Peyer's patch (tissue), 4 donors: ENCODE results near the gene ATRN. TPM values are rescaled to one million over a fixed set of nuclear protein-coding genes. Genes with fewer than 3 reads are reported as not detected.
A peak's percentile ranks its signal among the peaks of the same experiment; 100 is the strongest.

ENCODE experiments used
- DNase-seq, 3 donors: peaks; one replicate each; pipeline ENCODE4 v3.0.0-alpha.2; 2017 to 2019
- H3K27ac ChIP-seq, 4 donors: fragments of 200-600 bp; sonication (generic); one replicate each; pipeline ENCODE4 v1.5.1; 2016 to 2019
- H3K27me3 ChIP-seq, 2 donors: fragments of 200-600 bp; sonication (generic); one replicate each; pipeline ENCODE4 v1.5.1; 2019
- H3K36me3 ChIP-seq, 3 donors: fragments of 200-600 bp; sonication (generic); one replicate each; pipeline ENCODE4 v1.5.1; 2016 to 2019
- H3K4me1 ChIP-seq, 4 donors: fragments of 200-600 bp; sonication (generic); one replicate each; pipeline ENCODE4 v1.5.1; 2016 to 2019
- H3K4me3 ChIP-seq, 4 donors: fragments of 200-600 bp; sonication (generic); 1 replicate in 3 of 4; 2 replicates in 1 of 4; pipeline ENCODE4 v1.5.1; 2016 to 2019; ENCODE audit warnings: mild to moderate bottlenecking in 1 of 4
- H3K9me3 ChIP-seq, 4 donors: fragments of 200-600 bp; sonication (generic); one replicate each; pipeline ENCODE4 v1.5.1; 2016 to 2019; ENCODE audit warnings: mild to moderate bottlenecking in 1 of 4
- CTCF ChIP-seq, 6 experiments: fragments of 450-650 bp in 4 of 6; fragments of 200-600 bp in 2 of 6; sonication (generic) in 1 of 6; IDR thresholded peaks; one replicate each; pipeline ENCODE4 v1.5.1; 2017 to 2019; ENCODE audit warnings: antibody characterized with exemption in 6 of 6, mild to moderate bottlenecking in 3 of 6, moderate library complexity in 1 of 6
- POLR2A ChIP-seq, 2 donors: fragments of 450-650 bp; IDR thresholded peaks; one replicate each; pipeline ENCODE4 v1.5.1; 2017; ENCODE audit warnings: antibody characterized with exemption in 2 of 2, mild to moderate bottlenecking in 2 of 2, moderate library complexity in 2 of 2
- total RNA-seq, 4 donors: library from RNA; depleted of rRNA; stranded (reverse); fragments of >200 nt; gene quantifications; one replicate each; pipeline ENCODE4 v1.1.0, GENCODE V29; 2016

The ATRN gene
- total RNA-seq, 4 donors from 2014 or later, result 14.9 to 99.5 (median 54.9) TPM

- no peaks in the 10 kb centered on the region for H3K36me3 ChIP-seq
- TF ChIP-seq CTCF (IDR thresholded peaks at IDR 0.05) (no peak), POLR2A (IDR thresholded peaks at IDR 0.05) (no peak)
- DNase-seq, result no peak
- no peaks in the 10 kb centered on the region for H3K9me3 ChIP-seq
- peaks cover 0 to 22% (median 2%) of the 10 kb centered on the region in 4 donors for H3K4me1 ChIP-seq
- no peak overlapping the region for H3K4me3 ChIP-seq
- no peak overlapping the region for H3K27ac ChIP-seq
- H3K27me3 ChIP-seq, result peaks cover 0 to 5% of the 10 kb centered on the region in 2 donors
Measured at GRCh38 chr20:3673221-3674070, 202.6 kb downstream of the ATRN start.

- TF ChIP-seq CTCF (IDR thresholded peaks at IDR 0.05) (no peak), POLR2A (IDR thresholded peaks at IDR 0.05) (no peak)
- Histone ChIP-seq H3K4me1 (peaks cover 0 to 22% (median 2%) of the 10 kb centered on the region in 4 donors), H3K27me3 (peaks cover 0 to 5% of the 10 kb centered on the region in 2 donors), H3K27ac (no peak overlapping the region), H3K4me3 (no peak overlapping the region), H3K36me3 (no peaks in the 10 kb centered on the region), H3K9me3 (no peaks in the 10 kb centered on the region)
- DNase-seq, result no peak
Measured at GRCh38 chr20:3674447-3674846, 203.6 kb downstream of the ATRN start.

- Histone ChIP-seq H3K4me1 (peaks cover 0 to 22% (median 2%) of the 10 kb centered on the region in 4 donors), H3K27ac (no peak overlapping the region), H3K9me3 (no peaks in the 10 kb centered on the region), H3K36me3 (no peaks in the 10 kb centered on the region), H3K4me3 (no peak overlapping the region), H3K27me3 (peaks cover 0 to 5% of the 10 kb centered on the region in 2 donors)
- no peak for TF ChIP-seq CTCF (IDR thresholded peaks at IDR 0.05)
- no peak for TF ChIP-seq POLR2A (IDR thresholded peaks at IDR 0.05)
- DNase-seq, result no peak
Measured at GRCh38 chr20:3674995-3675900, 204.4 kb downstream of the ATRN start.

GRCh38 chr20:3677733-3678132, 206.9 kb downstream of the ATRN start:
- Histone ChIP-seq H3K36me3 (no peaks in the 10 kb centered on the region), H3K9me3 (no peaks in the 10 kb centered on the region), H3K27ac (peak overlapping the region in 3 of 4 donors; percentile 43 to 84 (median 64)), H3K4me1 (peaks cover 0 to 35% (median under 1%) of the 10 kb centered on the region in 4 donors), H3K27me3 (no peaks in the 10 kb centered on the region), H3K4me3 (no peak overlapping the region)
- TF ChIP-seq CTCF (IDR thresholded peaks at IDR 0.05) (no peak), POLR2A (IDR thresholded peaks at IDR 0.05) (no peak)
- no peak for DNase-seq

GRCh38 chr20:3678198-3678597, 207.4 kb downstream of the ATRN start:
- no peaks in the 10 kb centered on the region for H3K36me3 ChIP-seq
- H3K4me3 ChIP-seq, result no peak overlapping the region
- H3K4me1 ChIP-seq, result peaks cover 0 to 33% (median 0%) of the 10 kb centered on the region in 4 donors
- TF ChIP-seq CTCF (IDR thresholded peaks at IDR 0.05) (no peak), POLR2A (IDR thresholded peaks at IDR 0.05) (no peak)
- H3K27ac ChIP-seq, result peak overlapping the region in 3 of 4 donors; percentile 43 to 84 (median 64)
- no peaks in the 10 kb centered on the region for H3K9me3 ChIP-seq
- no peak for DNase-seq
- no peaks in the 10 kb centered on the region for H3K27me3 ChIP-seq
